Measurements from ENCODE around the gene TMEM138.

DNA sequence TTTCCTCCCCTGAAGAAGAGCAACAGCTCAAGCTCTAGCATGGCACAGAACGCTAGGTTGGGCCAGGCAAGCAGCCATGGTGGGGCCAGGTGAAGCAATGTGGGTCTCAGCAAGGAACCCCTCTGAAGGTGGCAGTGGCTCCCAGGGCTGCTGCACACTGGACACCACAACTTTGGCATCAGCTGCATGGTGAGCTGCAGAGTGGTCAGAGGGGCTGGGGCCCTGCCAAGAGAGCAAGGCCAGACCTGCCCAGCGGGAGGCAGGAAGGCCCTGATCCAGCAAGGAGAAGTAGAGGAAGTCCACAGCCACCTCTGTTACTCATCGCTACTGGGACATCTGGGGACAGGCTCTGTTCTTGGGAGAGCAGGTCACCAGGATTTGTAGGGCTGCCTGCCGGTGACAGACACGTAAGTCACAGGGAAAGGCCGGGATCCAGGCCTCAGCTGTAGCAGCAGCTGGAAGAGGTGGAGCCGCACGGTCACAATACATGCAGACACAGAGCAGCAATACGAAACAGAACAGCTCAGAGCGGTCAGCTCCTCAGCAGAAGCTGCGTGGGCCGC, 12.9 kb upstream of the TMEM138 start:
- TF ChIP-seq CTCF (IDR thresholded peaks at IDR 0.05; ENCODE audit: low read depth, low read length, poor library complexity, severe bottlenecking) (no peak), EZH2phosphoT487 (IDR thresholded peaks at IDR 0.05; ENCODE audit: borderline replicate concordance, low read length) (no peak)
